Measurements from ENCODE around the gene TM9SF1.

The TM9SF1 gene

GRCh38 chr14:24240110-24240918 is 45.1 kb upstream of the TM9SF1 start:
- H2AFZ ChIP-seq (ENCODE audit: low read depth, low read length), result no peak overlapping the region
- TF ChIP-seq EZH2 (IDR thresholded peaks at IDR 0.05; ENCODE audit: borderline replicate concordance, low read depth, low read length, severe bottlenecking), result no peak
- TF ChIP-seq, protein P1, sequence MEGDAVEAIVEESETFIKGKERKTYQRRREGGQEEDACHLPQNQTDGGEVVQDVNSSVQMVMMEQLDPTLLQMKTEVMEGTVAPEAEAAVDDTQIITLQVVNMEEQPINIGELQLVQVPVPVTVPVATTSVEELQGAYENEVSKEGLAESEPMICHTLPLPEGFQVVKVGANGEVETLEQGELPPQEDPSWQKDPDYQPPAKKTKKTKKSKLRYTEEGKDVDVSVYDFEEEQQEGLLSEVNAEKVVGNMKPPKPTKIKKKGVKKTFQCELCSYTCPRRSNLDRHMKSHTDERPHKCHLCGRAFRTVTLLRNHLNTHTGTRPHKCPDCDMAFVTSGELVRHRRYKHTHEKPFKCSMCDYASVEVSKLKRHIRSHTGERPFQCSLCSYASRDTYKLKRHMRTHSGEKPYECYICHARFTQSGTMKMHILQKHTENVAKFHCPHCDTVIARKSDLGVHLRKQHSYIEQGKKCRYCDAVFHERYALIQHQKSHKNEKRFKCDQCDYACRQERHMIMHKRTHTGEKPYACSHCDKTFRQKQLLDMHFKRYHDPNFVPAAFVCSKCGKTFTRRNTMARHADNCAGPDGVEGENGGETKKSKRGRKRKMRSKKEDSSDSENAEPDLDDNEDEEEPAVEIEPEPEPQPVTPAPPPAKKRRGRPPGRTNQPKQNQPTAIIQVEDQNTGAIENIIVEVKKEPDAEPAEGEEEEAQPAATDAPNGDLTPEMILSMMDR (IDR thresholded peaks at IDR 0.05; ENCODE audit: borderline replicate concordance, extremely low read depth, low read length, poor library complexity, severe bottlenecking), result no peak
- no peaks in the 10 kb centered on the region for H3K9me3 ChIP-seq (ENCODE audit: insufficient read depth, low read length, severe bottlenecking)
- DNase-seq (no peak), ATAC-seq (ENCODE audit: insufficient read depth, low read depth) (no peak)
- peaks cover 58% of the 10 kb centered on the region for H3K36me3 ChIP-seq (ENCODE audit: insufficient read depth, low read length)
- H3K79me2 ChIP-seq (ENCODE audit: insufficient read depth, low read length), result peaks cover 33% of the 10 kb centered on the region
- peaks cover 15% of the 10 kb centered on the region for H4K20me1 ChIP-seq (ENCODE audit: insufficient read depth, low read length)
- peak overlapping the region in 1 of 2 experiments; percentile 5; a peak in 1 of 4 replicates for H3K4me3 ChIP-seq (ENCODE audit: low read depth in 1 of 2, low read length in 2 of 2)
- H3K4me1 ChIP-seq (ENCODE audit: insufficient read depth, low read length), result peaks cover 46% of the 10 kb centered on the region
- H3K4me2 ChIP-seq (ENCODE audit: insufficient read depth, low read length), result peak overlapping the region; percentile 86
- H3K9ac ChIP-seq (ENCODE audit: low read depth, low read length), result peak overlapping the region; percentile 69; the same call in 1 of the 2 replicates
- H3K27me3 ChIP-seq (ENCODE audit: insufficient read depth, low read length, poor library complexity), result no peaks in the 10 kb centered on the region
- H3K27ac ChIP-seq (ENCODE audit: low read length), result peak overlapping the region; percentile 19; the same call in 1 of the 2 replicates

DNA sequence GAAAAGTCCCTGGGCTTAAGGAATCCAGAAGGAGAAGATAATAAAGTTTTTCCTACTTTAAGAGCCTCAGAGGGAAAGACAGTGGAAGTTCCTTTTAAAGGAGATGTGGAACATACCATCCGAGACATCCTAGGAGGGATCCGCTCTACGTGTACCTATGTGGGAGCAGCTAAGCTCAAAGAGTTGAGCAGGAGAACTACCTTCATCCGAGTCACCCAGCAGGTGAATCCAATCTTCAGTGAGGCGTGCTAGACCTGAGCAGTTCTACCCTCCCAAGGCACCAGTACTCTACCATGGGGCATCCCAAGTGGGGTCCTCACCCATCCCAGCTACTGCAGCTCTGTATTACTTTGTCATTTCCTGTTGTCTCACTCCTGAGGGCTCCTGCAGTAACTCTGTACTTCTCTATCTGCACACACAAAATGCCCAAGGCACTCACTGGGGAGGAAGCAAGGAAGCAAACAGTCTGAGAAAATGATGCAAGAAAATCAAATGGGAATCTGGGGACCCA is 43.3 kb upstream of the TM9SF1 start:
- Histone ChIP-seq H3K4me2 (ENCODE audit: insufficient read depth, low read length) (no peak overlapping the region), H3K79me2 (ENCODE audit: insufficient read depth, low read length) (peaks cover 50% of the 10 kb centered on the region), H3K4me3 (ENCODE audit: low read depth in 1 of 2, low read length in 2 of 2) (no peak overlapping the region), H2AFZ (ENCODE audit: low read depth, low read length) (no peak overlapping the region), H3K36me3 (ENCODE audit: insufficient read depth, low read length) (peaks cover 73% of the 10 kb centered on the region), H3K4me1 (ENCODE audit: insufficient read depth, low read length) (peaks cover 59% of the 10 kb centered on the region), H3K9ac (ENCODE audit: low read depth, low read length) (no peak overlapping the region), H3K9me3 (ENCODE audit: insufficient read depth, low read length, severe bottlenecking) (no peaks in the 10 kb centered on the region), H3K27ac (ENCODE audit: low read length) (no peak overlapping the region), H3K27me3 (ENCODE audit: insufficient read depth, low read length, poor library complexity) (no peaks in the 10 kb centered on the region), H4K20me1 (ENCODE audit: insufficient read depth, low read length) (peaks cover 15% of the 10 kb centered on the region)
- DNase-seq (no peak), ATAC-seq (ENCODE audit: insufficient read depth, low read depth) (no peak)
- TF ChIP-seq EZH2 (IDR thresholded peaks at IDR 0.05; ENCODE audit: borderline replicate concordance, low read depth, low read length, severe bottlenecking), result no peak
- TF ChIP-seq, protein P1 (IDR thresholded peaks at IDR 0.05; ENCODE audit: borderline replicate concordance, extremely low read depth, low read length, poor library complexity, severe bottlenecking), result no peak

DNA sequence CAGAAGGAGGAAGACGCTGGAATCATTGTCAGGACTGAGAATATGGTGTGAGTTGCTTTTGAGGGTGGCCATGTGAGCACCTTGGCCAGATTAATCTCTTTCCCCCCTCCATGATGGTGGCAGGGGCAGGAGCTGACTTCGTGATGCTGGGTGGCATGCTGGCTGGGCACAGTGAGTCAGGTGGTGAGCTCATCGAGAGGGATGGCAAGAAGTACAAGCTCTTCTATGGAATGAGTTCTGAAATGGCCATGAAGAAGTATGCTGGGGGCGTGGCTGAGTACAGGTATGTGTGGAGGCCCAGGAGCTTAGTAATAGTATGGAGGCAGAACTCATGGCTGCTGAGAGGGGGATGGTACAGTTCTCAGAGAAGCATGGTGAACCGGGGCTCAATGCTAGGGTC is 42.9 kb upstream of the TM9SF1 start:
- TF ChIP-seq, protein P1 (IDR thresholded peaks at IDR 0.05; ENCODE audit: borderline replicate concordance, extremely low read depth, low read length, poor library complexity, severe bottlenecking), result no peak
- no peak for TF ChIP-seq EZH2 (IDR thresholded peaks at IDR 0.05; ENCODE audit: borderline replicate concordance, low read depth, low read length, severe bottlenecking)
- peaks cover 55% of the 10 kb centered on the region for H3K79me2 ChIP-seq (ENCODE audit: insufficient read depth, low read length)

More for the DNA sequence above, 42.9 kb upstream of the TM9SF1 start:
- peaks cover 15% of the 10 kb centered on the region for H4K20me1 ChIP-seq (ENCODE audit: insufficient read depth, low read length)
- H2AFZ ChIP-seq (ENCODE audit: low read depth, low read length), result no peak overlapping the region
- ATAC-seq (ENCODE audit: insufficient read depth, low read depth) (no peak), DNase-seq (no peak)
- H3K27me3 ChIP-seq (ENCODE audit: insufficient read depth, low read length, poor library complexity), result no peaks in the 10 kb centered on the region
- no peak overlapping the region for H3K9ac ChIP-seq (ENCODE audit: low read depth, low read length)
- no peak overlapping the region for H3K27ac ChIP-seq (ENCODE audit: low read length)
- no peaks in the 10 kb centered on the region for H3K9me3 ChIP-seq (ENCODE audit: insufficient read depth, low read length, severe bottlenecking)
- peaks cover 59% of the 10 kb centered on the region for H3K4me1 ChIP-seq (ENCODE audit: insufficient read depth, low read length)
- H3K36me3 ChIP-seq (ENCODE audit: insufficient read depth, low read length), result peaks cover 75% of the 10 kb centered on the region
- no peak overlapping the region for H3K4me3 ChIP-seq (ENCODE audit: low read depth in 1 of 2, low read length in 2 of 2)
- no peak overlapping the region for H3K4me2 ChIP-seq (ENCODE audit: insufficient read depth, low read length)
